GM10266 (cell line): Measurements from ENCODE around the gene POU2F2.

ENCODE experiments used
- DNase-seq: peaks from one replicate; pipeline ENCODE4 v3.0.0; 2012; ENCODE audit errors: extremely low spot score
- CTCF ChIP-seq: IDR thresholded peaks from 2 replicates; pipeline ENCODE4 v1.5.1; 2012; ENCODE audit warnings: mild to moderate bottlenecking, low read depth; ENCODE audit not compliant: control insufficient read depth, insufficient read depth; ENCODE audit errors: missing control alignments

The POU2F2 gene

GRCh38 chr19:42066075-42066754 lies 66.0 kb downstream of the POU2F2 start:
- no peak for DNase-seq
- TF ChIP-seq CTCF = no peak

GRCh38 chr19:42065511-42065910 lies 66.7 kb downstream of the POU2F2 start:
- no peak for TF ChIP-seq CTCF
- no peak for DNase-seq

GRCh38 chr19:42065051-42065450 lies 67.2 kb downstream of the POU2F2 start:
- DNase-seq = no peak
- no peak for TF ChIP-seq CTCF

- no peak for DNase-seq
- no peak for TF ChIP-seq CTCF
Measured at GRCh38 chr19:42064432-42064831, 67.8 kb downstream of the POU2F2 start.

GRCh38 chr19:42062381-42062780 lies 69.9 kb downstream of the POU2F2 start:
- no peak for DNase-seq
- TF ChIP-seq CTCF = no peak

- no peak for DNase-seq
- TF ChIP-seq CTCF = no peak
Measured at GRCh38 chr19:42060117-42060516, 72.1 kb downstream of the POU2F2 start.

- no peak for TF ChIP-seq CTCF
- DNase-seq = no peak
Measured at GRCh38 chr19:42059196-42059595, 73.0 kb downstream of the POU2F2 start.
